Stimulated activated CD4-positive, alpha-beta T cell treated with anti-CD3 and anti-CD28 coated beads, Interleukin-2, amount 100 ng/mL, for 4 hours (primary cell): ENCODE results near the gene LRP10.
"Not testable (repeated sequence)": the region's sequence is repeated elsewhere in the genome, so short reads cannot be mapped to it uniquely, and the experiment has no call there.

ENCODE experiments used
- DNase-seq: peaks from one replicate; pipeline ENCODE4 v3.0.0-alpha.2; 2020; ENCODE audit warnings: low read depth

Gene LRP10, protein sequence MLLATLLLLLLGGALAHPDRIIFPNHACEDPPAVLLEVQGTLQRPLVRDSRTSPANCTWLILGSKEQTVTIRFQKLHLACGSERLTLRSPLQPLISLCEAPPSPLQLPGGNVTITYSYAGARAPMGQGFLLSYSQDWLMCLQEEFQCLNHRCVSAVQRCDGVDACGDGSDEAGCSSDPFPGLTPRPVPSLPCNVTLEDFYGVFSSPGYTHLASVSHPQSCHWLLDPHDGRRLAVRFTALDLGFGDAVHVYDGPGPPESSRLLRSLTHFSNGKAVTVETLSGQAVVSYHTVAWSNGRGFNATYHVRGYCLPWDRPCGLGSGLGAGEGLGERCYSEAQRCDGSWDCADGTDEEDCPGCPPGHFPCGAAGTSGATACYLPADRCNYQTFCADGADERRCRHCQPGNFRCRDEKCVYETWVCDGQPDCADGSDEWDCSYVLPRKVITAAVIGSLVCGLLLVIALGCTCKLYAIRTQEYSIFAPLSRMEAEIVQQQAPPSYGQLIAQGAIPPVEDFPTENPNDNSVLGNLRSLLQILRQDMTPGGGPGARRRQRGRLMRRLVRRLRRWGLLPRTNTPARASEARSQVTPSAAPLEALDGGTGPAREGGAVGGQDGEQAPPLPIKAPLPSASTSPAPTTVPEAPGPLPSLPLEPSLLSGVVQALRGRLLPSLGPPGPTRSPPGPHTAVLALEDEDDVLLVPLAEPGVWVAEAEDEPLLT

DNA sequence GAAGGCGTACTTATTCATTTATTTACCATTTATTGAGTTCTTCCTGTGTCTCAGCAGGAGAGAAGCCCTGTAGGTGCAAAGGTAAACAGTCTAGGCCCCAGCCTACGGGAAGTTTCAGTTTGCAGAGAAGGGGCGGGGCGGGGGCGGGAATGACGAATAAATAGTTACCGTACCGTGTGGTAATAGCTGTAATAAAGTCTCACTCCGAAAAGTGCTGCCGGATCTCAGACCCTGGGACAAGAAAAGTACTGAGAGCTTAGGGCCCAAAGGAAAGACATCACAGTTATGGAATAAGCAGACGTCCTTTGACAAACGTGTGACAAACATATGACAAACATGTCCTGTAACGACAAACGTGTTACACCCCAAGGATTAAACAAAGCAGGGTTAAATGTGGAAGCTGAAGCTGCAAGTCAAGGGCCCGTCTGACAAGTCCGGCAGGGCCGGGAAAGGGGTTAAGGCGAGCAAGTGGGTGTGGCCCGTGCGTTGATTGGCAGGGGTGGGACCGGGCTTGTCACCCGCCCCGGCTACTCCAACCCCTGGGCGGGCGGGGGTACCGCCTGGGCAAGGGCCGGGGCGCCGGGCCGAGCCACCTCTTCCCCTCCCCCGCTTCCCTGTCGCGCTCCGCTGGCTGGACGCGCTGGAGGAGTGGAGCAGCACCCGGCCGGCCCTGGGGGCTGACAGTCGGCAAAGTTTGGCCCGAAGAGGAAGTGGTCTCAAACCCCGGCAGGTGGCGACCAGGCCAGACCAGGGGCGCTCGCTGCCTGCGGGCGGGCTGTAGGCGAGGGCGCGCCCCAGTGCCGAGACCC is at the start of gene LRP10:
Gene LRP10 (plus strand): TSS at position 517 of the 809 bp plus-strand sequence. CDS start 564 bp downstream, outside the sequence.
- peak; percentile 76 for DNase-seq

DNA sequence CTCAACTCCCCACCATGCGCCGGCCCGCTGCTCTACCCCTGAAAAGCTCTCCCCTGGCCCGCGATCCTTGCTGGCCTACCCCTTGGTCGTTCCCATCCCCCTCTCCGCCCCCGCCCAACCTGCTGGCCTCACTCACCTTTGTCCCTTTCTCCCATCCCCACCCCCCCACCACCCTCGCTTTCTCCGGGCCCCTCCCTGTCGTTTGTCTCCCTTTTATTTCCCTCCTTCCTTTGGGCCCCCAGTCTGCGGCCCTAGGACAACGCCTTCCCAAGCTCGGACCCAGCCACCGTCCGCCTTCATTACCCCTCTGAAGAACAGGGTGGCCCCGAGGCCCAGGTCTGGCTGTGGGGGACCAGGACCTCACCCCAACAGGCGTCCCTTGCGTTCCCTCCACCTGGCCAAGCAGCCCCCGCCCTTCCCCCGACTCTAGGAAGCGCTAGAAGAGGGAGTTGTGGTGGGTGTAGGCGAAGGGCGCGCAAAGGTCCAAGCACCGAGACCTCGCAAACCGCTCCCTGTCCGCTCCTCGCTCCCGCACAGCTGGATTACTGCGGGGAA is 49.4 kb upstream of the LRP10 start:
- DNase-seq: no peak

DNA sequence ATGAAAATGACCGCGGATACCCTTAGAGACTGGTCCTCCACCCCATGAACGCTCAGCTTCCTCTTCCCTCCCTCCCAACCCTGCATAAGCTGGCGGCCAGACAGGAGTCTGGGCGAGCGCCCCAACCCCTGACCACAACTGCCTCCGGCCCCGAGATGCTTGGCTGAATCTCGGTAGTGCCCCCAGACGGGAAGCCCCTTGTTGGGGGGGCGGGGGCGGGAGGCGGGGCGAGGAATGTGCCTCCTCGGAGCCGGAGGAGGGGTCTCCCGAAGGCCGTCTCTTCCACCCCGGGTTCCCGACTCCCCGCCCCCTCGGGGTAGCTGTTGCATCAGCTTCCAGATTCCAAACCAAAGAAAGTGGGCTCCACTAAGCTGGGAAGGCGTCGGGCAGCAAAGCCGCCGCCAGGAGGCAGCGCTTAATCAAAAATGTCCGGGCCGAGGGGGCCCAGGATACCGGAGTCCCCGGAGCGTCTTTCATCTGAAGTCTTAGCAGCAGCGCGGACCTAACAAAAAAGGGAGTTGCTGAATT is 48.9 kb upstream of the LRP10 start:
- DNase-seq: peak; percentile 51

DNA sequence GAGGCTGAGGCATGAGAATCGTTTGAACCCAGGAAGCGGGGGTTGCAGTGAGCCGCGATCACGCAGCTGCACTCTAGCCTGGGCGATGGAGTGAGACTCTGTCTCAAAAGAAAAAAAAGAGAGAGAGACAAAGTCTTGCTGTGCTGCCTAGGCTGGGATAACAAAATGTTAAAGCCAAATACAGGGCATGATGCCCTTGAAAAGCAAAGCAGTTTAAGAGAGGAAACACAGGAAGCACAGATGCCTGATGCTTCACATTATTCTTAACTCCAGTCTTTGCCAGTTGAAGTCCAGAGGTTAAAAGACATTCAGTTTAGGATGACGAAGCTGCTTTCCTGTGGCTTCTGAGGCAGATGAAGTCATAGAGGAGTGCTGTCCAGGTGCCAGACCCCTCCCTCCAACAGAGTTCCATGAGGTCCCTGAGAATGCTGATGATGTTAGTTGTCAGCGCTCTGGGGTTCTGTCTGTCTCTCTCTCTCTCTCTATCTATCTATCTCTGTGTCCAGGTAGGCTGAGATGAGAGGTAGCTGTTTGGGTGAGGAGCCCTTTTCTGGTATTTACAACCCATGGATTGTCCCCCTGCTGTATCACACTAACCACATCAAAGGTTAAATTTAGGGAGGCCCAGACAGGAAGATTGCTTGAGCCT is 46.7 kb upstream of the LRP10 start:
- no peak for DNase-seq

DNA sequence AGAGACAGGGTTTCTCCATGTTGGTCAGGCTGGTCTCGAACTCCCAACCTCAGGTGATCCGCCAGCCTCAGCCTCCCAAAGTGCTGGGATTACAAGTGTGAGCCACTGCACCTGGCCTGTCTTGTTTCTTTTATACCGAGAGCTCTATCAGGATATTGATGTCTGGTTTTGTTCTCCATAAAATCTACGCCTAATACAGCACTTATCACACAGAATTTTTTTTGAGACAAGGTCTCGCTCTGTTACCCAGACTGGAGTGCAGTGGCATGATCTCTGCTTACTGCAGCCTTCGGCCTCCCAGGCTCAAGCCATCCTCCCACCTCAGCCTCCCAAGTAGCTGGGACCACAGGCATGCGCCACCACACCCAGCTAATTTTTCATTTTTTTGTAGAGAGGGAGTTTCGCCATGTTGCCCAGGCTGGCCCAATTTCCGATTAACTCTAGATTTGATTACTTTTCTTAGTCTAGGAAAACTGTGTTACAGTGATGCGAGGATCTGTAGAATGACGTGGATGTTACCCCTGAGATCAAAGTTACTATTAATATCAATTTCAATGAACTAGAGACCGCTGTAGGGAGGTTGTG is 42.4 kb upstream of the LRP10 start:
- DNase-seq: not testable (repeated sequence)

GRCh38 chr14:22829661-22830442 is 41.7 kb upstream of the LRP10 start, which contains the start of gene MRPL52:
MRPL52 (plus strand) TSS chr14:22829887; CDS start chr14:22829913, 26 bp downstream.
- peak; percentile 86 for DNase-seq

GRCh38 chr14:22830443-22831010 is 41.0 kb upstream of the LRP10 start:
- no peak for DNase-seq

GRCh38 chr14:22835505-22835904 is 36.0 kb upstream of the LRP10 start:
- no peak for DNase-seq

- no peak for DNase-seq
Observed at GRCh38 chr14:22836301-22837113, 35.0 kb upstream of the LRP10 start, which contains the start of gene MMP14. MMP14 (plus strand) TSS chr14:22836585; CDS start chr14:22836818, 233 bp downstream.

DNA sequence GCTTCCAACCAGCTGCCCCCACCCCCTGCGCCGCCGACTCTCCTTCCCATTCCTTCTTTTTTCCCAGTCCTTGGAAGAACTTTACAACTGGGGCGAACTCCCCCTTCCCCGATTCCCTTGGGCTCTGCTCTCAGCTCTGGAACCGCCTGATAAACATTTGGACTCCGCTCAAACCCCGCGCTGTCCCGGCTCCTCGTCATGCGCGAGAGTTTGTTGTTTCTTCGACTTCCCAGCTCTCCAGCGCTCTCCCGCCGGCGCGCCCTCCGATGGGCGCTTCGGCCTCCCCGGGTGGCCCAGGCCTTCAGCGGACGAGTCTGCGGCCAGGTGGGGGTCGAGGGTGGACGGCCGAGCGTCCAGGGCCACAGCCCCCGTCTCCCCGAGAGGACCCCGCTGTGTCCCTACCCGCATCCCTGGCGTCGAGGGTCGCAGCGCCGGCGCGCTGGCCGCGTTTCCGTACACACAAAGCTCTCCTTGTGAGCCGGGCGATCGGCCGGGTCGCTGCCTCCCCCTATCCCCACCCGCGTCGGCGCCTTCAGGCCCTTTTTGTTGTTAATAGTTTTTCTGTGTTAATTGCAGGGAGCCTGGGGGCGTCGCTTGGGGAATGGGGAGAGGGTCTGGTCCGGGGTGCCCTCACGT is 34.3 kb upstream of the LRP10 start:
- no peak for DNase-seq

DNA sequence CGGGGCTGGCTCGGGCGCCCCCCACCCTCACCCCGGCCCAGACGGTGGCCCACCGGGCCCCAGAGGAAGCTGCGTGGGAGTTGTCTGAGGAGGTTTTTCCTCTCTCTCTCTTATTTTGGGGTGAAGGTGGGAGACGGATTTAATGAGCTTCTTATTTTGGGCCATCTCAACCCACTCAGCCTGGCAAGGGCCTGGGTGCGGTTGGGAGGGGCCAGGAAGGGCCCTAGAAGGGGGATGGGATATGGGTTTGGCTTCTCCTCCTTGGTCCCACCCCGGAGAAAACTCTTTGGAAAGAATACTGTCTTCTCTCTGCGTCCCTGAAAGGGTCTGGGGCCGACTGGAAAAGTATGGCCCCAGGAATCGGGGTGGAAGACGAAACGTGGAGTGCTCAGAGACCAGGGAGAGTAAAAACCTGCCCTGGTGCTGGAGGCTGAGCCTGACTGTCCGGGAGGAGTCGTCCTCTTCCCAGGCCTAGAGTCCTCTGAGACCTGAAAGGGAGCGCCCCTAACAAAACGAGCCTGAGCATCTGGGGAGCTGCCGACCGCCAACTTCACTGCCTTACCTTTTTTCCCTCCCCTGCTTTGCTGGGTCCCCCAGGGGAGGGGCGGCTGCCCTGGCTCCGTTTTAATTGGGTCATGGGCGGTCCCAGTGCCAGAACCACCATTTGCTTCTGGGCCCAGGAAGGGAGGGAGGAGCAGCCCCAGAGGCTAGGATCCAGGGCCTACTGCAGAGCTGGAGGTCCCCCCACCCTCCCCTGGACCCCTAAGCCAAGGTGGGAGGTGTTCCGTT is 33.6 kb upstream of the LRP10 start:
- no peak for DNase-seq

- no peak for DNase-seq
Observed at GRCh38 chr14:22838631-22839041, 32.9 kb upstream of the LRP10 start.

DNA sequence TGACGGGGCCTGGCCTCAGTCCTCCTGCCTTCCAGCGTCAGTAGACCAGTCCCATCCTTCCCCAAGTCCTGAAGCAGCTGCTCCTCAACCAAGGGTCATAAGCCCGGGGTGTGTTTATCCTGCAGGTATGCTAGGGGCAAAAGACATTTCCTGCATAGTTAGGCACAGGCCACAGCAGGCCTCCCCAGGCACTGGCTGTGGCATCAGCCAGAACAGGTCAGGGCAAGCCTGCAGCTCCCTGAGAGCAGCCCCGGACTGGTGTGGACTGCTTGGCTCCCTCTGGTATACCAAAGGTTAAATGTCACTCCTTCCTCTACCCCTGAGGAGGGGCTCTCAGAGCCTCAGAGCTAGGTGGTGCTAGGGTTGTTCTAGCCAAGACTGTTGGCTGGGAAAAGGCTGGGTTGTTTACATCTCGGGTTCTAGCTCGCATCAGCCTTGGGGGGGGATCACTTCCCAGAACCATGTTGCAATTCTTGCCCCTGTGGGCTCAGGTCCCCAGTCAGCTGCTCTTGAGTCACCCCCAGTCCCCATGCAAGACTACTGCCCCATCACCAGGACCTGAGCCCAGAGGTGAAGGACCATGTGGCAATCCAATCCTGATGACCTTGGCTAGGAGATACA is 32.3 kb upstream of the LRP10 start:
- no peak for DNase-seq

GRCh38 chr14:22841311-22841710 is 30.2 kb upstream of the LRP10 start:
- DNase-seq: no peak

- DNase-seq: no peak
Observed at GRCh38 chr14:22841769-22842168, 29.8 kb upstream of the LRP10 start.

GRCh38 chr14:22842211-22843122 is 29.1 kb upstream of the LRP10 start:
- no peak for DNase-seq
